Panc1 (cell line): ENCODE results near the gene NLRP1.

Experiments
- POLR2AphosphoS5 ChIP-seq: IDR thresholded peaks from 2 replicates; pipeline ENCODE4 v1.6.1; 2012; ENCODE audit warnings: mild to moderate bottlenecking, low read depth, low read length, moderate library complexity
- TCF7L2 ChIP-seq: IDR thresholded peaks from 2 replicates; pipeline ENCODE4 v1.6.1; 2011; ENCODE audit warnings: mild to moderate bottlenecking, low read depth, low read length, inconsistent platforms
- TF ChIP-seq, protein P1 (sequence below): fragments of 450-650 bp; IDR thresholded peaks from 2 replicates; pipeline ENCODE4 v1.5.1; 2017; ENCODE audit warnings: mild to moderate bottlenecking
- TF ChIP-seq, protein P2 (sequence below), 2 experiments: IDR thresholded peaks; 2 replicates each; pipeline ENCODE4 v1.6.1; 2011 to 2012; ENCODE audit warnings: low read depth in 2 of 2, control low read depth in 1 of 2, low read length in 1 of 2, mild to moderate bottlenecking in 1 of 2, moderate library complexity in 1 of 2; ENCODE audit not compliant: insufficient read depth in 1 of 2

DNA sequence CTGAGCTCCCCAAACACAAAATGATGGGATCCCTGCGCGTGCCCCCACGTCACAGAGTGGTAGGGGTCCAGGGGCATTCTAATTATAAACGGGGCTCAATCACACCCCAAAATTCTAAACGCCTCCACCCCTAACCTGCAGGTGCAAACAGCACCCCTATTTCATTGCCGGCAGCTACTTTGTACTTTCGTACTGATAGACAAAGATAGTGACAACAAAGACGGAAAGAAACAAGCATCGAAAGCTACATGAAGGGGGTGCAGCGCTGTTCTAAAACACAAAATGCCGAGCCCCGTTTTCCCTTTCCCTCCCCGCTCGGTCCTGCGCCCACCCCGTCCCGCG is 84.1 kb downstream of the NLRP1 start:
- TF ChIP-seq, protein P1, sequence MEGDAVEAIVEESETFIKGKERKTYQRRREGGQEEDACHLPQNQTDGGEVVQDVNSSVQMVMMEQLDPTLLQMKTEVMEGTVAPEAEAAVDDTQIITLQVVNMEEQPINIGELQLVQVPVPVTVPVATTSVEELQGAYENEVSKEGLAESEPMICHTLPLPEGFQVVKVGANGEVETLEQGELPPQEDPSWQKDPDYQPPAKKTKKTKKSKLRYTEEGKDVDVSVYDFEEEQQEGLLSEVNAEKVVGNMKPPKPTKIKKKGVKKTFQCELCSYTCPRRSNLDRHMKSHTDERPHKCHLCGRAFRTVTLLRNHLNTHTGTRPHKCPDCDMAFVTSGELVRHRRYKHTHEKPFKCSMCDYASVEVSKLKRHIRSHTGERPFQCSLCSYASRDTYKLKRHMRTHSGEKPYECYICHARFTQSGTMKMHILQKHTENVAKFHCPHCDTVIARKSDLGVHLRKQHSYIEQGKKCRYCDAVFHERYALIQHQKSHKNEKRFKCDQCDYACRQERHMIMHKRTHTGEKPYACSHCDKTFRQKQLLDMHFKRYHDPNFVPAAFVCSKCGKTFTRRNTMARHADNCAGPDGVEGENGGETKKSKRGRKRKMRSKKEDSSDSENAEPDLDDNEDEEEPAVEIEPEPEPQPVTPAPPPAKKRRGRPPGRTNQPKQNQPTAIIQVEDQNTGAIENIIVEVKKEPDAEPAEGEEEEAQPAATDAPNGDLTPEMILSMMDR: no peak
- no peak for TF ChIP-seq POLR2AphosphoS5
- TF ChIP-seq, protein P2, sequence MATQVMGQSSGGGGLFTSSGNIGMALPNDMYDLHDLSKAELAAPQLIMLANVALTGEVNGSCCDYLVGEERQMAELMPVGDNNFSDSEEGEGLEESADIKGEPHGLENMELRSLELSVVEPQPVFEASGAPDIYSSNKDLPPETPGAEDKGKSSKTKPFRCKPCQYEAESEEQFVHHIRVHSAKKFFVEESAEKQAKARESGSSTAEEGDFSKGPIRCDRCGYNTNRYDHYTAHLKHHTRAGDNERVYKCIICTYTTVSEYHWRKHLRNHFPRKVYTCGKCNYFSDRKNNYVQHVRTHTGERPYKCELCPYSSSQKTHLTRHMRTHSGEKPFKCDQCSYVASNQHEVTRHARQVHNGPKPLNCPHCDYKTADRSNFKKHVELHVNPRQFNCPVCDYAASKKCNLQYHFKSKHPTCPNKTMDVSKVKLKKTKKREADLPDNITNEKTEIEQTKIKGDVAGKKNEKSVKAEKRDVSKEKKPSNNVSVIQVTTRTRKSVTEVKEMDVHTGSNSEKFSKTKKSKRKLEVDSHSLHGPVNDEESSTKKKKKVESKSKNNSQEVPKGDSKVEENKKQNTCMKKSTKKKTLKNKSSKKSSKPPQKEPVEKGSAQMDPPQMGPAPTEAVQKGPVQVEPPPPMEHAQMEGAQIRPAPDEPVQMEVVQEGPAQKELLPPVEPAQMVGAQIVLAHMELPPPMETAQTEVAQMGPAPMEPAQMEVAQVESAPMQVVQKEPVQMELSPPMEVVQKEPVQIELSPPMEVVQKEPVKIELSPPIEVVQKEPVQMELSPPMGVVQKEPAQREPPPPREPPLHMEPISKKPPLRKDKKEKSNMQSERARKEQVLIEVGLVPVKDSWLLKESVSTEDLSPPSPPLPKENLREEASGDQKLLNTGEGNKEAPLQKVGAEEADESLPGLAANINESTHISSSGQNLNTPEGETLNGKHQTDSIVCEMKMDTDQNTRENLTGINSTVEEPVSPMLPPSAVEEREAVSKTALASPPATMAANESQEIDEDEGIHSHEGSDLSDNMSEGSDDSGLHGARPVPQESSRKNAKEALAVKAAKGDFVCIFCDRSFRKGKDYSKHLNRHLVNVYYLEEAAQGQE (IDR thresholded peaks at IDR 0.05; ENCODE audit: insufficient read depth in 1 of 2, low read depth in 2 of 2, low read length in 1 of 2): no peak
- TF ChIP-seq TCF7L2: no peak
